SK-N-DZ (cell line): Measurements from ENCODE around the gene MGLL.
"Not testable (repeated sequence)": the region's sequence is repeated elsewhere in the genome, so short reads cannot be mapped to it uniquely, and the experiment has no call there.

Source experiments
- DNase-seq: peaks from one replicate; pipeline ENCODE4 v3.0.0-alpha.2; 2015; ENCODE audit warnings: low spot score

MGLL gene

DNA sequence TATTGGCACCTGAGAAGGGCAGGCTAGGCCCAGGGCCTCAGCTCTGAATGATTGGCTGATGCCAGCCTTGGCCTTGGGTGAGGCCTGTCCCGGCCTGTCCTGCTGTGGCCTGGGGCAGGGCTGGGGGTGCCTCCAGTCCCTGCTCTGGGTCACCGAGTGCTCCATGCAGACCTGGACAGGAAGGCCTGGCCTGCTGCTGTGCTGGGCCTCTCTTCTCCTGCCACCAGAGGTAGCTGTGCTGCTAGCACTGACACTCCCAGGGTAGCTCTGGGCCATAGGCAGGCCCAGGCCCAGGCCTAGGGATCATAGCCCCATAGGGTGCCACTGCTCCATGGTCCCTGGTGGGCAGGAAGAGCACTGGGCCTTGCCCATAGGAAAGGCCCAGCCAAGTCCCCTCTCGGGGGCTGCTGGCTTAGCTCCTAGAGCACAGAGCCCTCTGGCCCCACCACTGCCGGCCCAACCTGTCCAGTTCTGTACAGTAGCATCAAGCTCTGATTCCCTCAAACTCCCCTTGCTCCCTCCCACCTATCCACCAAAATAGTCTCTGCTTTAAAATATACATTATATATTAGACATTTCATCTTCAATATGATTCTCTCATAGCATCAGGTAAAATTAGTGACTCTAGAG lies 131.4 kb downstream of the MGLL start:
- peak; percentile 45 for DNase-seq

DNA sequence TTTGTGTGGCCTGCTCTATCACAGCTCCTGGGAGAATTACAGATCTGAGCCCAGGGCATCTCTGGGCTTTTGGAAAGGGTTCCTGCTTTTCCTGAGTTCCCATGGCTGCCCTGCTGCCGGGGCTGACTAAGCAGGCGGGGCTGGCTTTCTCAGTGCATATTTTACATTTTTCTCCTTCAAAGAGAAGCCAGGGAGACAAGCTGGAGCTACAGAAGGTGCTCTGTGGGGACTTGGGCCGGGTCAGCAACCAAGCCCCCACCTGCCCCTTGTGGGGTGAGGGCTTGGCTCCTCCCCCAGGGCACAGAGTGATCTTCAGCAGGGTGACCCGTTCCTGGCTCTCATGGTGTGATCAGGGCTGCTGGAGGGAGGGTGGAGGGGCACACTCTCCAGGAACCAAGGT lies 132.2 kb downstream of the MGLL start:
- DNase-seq = no peak

DNA sequence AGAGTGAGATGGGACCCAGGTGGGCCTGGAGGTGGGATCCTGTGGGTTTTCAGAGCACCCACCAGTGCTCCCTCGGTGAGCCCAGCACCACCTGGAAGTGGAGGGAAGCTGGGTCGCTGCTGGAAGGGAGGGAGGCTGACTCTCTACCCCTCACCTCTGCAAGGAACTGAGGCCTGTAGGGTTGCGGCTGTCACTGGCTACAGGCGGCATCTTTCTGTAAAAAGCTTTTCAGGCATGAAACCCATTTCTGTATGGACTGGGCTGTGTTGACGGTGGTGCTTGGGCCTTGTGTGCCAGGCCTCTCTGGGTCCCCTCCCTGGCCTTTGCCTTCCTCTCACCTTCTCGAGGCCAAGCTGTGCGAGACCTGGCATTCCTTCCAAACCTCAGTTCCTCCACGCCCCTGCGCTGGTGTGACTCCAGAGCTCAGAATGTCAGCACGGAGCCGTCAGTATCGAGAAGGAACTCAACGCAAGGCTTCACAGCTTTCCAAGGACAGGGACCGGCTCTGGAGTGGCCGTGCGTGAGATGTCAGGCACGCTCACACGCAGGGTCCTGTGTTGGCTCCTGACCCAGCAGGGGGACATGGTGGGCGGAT lies 133.0 kb downstream of the MGLL start:
- no peak for DNase-seq

DNA sequence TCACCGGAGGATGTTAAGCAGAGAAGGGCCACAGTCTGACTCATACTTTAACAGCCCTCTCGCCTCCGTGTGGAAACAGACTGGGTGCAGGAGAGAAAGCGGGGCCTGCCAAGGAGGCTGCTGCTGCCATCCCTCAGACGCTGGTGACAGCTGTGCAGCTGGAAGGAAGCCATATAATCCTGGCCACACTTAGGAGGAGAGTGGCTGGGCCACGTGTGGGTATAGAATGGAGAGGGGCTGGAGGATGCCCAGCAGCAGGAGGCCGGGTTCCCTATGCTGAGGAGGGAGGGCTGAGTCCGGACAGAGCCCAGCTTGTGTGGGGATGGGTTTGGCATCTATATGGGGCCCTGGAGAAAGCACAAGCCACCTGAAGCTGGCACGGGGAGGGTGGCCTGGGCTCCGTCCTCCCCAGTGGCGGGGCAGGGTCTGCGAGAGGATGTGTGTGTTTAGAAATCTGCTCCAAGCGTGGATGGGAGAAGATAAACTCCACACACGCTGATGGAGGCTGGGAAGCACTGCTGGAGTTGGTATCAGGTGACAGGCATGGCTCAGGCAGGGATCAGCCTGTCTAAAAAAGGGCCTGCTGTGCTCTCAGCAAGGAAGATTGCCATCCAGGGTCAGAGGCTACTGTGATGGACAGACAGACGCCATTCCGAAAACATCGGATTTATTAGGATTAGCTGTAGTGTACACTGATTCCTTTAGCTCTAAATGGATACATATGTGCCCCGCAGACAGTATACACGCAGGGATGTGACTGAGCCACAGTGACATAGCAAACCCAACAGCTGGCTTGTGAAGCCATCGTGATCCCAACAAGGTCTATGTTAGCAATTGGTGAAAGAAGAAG lies 133.7 kb downstream of the MGLL start:
- no peak for DNase-seq

DNA sequence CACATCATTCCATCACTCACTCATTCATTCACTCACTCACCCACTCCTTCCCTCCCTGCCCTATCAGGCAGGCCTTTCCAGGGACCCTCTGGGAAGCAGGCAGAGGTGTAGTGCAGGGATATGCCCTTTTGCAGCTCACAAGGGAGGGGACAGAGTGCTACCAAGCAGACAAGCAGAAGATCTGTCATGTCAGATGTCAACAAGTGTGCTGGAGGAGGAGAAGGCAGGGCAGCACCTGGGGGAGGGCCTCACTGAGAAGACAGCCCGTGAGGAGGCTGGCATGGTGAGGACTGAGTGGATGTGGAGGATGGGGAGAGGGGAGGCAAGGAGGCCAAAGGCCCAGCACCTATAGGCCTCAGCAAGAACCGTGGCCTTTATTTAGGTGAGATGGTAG lies 134.3 kb downstream of the MGLL start:
- no peak for DNase-seq

DNA sequence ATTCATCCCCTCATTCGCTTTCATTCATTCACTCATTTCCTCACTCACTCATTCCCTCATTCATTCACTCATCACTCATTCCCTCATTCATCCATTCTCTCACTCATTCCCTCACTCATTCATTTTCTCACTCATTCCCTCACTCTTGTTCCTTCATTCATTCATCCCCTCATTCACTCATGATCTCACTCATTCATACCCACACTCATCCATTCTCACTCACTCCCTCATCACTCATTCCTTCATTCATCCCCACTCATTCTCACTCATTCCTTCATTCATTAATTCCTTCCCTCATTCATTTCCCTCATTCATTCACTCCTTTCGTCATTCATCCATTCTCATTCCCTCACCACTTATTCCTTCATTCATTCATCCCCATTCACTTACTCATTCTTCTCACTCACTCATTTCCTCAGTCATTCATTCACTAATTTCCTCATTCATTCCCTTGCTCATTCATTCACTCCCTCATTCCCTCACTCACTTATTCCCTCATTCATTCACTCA lies 135.0 kb downstream of the MGLL start:
- no peak for DNase-seq

DNA sequence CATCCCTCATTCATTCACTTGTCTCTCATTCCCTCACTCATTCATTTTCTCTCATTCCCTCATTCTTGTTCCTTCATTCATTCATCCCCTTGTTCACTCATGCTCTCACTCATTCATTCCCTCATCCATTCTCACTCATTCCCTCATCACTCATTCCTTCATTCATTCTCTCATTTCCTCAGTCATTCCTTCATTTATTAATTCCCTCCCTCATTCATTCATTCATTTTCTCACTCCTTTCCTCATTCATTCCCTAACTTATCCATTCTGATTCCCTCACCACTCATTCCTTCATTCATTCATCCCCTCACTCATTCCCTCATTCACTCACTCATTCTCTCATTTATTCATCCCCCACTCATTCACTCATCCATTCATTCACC lies 135.8 kb downstream of the MGLL start:
- no peak for DNase-seq

DNA sequence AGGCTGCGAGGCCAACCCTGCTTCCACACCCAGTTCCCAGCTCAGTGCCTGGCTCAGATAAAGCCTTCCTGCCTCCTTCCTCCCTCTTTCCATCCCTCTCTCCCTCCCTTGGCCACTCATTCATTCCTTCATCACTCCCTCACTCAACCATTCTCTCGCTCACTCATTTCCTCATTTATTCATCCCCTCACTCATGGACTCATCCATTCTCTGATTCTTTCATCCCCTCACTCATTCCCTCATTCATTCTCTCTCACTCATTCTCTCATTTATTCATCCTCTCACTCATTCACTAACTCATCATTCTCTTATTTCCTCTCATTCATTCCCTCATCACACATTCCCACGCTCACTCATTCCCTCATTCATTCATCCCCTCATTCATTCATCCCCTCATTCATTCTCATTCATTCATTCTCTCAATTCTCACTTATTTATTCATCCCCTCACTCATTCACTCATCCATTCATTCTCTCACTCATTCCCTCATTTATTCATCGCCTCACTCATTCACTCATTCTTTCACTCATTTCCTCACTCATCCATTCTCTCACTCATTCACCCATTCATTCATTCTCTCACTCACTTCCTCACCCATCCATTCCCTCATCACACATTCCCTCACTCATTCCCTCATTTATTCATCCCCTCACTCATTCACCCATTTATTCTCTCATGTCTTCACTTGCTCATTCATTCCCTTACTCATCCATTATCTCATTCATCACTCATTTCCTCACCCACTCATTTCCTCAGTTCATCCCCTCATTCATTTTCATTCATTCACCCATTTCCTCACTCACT lies 136.4 kb downstream of the MGLL start:
- no peak for DNase-seq

DNA sequence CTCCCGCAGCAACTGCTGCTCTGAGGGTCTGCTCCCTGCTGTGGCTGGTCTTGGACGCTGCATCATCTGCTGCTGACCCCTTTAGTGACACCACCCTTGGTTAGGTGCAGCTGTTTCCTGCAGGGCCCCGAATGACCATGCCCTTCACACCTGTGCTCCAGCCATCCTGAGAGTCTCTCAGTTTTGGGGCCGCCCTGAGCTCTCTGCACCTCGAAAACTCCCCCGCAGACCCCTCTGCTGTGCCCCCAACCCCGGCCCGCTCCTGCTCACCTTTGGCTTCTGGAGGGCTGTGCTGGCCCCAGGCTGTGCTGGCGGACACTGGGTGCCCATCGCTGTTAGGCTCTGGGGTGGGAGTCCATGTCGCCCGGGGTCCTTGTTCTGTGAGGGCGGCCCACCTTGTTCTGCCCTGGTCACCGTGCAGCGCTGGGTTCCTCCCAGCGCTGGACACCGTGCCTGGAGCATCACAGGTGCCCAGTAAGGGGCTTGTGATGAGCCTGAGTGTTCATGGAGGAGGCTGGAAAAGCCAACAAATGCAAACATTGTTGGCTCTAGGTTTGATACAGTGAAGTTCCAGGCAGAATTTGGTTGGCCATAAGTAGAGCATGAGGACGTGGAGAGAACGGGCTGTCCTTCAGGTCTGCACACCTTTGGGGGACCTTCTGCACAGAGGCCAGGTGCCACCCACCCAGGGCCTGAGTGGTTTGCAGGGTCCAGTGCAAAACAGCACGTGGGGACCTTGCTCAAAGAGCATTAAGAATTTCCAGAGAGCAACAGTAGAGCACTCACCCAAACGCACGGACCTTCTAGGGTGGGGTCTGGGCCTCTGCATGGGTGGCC lies 137.2 kb downstream of the MGLL start:
- no peak for DNase-seq

DNA sequence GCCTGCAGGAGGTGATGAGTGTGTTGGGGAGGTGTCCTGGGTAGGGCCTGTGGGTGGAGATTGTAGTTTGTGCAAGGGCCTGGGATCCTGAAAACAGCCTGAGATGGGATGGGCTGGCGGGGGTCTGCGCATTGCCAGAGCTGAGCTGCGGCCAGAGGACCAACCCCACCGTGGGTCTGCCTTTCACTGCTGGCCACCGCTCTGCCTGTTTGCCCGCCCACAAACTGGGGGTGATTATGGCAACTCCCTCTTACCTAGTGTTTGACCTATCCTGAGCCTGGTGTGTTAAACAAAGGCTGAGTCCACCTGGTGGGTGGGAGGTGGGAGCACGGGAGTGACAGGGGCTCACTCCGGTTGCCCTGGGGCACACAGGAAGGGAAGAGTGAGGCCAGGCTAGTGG lies 139.8 kb downstream of the MGLL start:
- no peak for DNase-seq

DNA sequence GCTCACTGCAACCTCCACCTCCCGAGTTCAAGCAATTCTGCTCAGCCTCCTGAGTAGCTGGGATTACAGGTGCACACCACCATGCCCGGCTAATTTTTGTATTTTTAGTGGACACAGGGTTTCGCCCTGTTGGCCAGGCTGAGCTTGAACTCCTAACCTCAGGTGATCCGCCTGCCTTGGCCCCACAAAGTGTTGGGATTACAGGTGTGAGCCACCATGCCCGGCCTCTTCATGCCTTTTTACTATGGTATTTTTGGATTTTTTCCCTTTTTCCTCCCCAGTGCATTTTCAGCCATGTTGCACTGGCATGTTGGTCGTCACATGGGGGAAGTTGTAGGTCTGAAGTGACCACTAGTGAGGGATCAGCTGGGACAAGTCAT lies 140.2 kb downstream of the MGLL start:
- DNase-seq = not testable (repeated sequence)

DNA sequence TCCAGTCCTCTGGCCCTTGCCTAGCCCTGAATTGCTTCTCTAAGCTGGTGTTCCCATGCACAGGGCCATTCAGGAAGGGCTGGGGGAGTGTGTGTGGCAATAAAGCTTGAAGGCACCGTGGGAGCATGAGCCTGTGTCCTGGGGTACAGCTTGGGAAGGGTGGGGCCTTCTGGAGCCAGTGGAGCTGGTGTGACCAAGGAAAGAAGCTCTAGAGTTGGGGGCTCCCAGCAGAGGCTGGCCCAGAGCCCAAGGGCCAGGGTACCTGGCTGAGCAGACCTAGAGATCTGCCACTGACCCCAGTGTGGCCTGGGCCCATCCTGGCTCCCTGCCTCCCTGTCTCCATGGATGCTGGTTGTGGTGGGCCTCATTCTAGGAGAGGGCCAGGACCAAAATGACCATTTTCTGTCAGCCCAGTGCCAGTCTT lies 141.5 kb downstream of the MGLL start:
- DNase-seq = no peak

DNA sequence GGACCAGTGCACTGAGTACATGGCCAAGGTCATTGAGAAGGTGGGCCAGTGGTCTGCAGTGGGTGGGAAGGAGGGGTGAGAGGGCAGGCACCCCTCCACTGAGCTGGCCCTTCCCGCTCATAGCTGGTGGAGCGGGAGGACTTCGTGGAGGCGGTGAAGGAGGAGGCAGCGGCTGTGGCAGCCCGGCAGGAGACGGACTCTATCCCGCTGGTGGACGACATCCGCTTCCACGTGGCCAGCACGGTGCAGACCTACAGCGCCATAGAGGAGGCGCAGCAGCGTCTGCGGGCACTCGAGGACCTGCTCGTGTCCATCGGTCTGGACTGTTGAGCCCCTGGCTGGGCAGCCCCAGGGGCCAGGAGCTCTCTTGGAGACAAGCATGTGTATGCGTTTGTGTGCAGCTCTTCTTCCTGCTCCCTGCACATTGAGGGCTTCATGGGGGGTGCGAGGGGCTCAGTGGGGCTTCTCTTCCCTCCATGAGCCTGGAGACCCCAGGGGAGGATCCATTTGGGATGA lies 142.1 kb downstream of the MGLL start:
- DNase-seq = no peak

DNA sequence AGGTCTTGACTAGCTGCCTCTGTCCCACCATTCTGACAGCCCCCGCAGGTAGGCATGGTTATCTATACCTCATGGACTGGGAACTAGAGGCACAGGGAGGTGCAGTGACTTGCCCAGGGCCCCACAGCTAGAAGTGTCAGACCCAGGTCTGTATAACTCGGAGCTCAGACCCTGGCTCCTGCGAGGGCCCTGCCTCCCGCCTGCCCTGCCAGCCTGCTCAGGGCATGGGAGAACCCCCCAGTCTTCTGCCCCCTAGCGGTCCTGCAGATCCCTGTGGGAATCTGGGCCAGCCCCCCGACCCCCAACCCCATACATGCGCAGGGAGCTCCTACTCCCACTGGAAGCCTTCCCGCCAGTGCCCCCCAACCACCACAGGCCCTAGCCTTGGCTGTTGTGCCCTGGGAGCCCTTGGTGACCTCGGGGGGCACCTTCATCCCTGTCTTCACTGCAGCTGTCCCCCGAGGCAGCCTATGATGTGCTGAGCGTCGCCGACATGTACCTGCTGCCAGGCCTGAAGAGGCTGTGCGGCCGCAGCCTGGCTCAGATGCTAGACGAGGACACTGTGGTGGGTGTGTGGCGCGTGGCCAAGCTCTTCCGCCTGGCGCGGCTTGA lies 142.7 kb downstream of the MGLL start:
- no peak for DNase-seq

DNA sequence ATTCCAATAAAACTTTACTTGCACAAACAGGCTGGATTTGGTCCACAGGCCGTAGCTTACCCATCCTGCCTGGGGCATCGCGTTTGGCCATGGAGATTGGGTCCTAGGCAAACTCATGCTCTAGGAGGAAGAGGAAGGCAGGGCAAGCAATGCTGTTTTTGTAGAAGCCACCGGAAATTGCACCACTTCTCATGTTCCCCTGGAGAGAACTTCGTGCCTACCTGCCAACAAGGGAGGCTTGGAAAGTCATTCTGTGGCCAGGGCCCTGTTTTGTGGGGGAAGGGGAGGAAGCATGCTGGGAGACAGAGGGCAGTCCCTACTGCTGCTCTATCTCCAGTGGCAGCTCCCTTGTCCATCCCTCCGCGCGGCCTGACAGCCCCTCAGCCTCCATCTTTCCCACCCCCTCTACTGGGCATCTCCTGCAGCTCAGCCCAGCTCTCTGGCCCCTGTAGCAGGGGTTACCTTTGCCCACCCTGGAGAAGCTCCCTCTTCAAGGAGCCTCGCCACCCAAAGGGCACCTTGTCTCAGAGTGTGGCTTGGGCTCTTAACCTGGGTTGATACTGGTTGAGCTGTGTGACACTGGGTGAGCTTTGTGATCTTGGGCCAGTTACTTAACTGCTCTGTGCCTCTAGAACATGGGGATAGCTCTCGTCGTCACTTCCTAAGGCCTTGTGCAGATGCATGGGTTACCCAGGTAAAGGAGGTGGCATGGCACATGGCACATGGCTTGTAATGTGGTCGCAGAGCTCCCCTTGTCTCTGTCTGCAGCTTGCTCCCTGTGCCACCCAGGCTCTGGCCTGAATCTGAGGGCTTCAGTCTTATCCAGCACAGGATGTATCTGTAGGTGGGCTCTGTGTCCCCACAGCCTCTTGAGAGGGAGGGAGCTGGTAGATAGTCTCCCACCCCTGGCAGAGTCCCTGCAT lies 143.4 kb downstream of the MGLL start:
- no peak for DNase-seq

DNA sequence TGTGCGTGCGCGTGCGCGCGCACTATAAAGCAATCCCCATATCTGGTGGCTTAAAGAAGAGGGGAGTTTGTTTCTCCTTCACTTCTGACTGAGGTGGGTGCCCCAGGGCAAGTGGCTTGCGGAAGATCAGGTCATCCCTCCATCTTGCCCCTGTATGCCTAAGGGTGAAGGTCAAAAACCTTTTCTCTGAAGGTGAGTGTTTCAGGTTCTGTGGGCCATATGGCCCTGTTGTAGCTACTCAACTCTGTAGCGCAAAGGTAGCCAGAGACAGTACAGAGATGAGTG lies 144.1 kb downstream of the MGLL start:
- DNase-seq = no peak

DNA sequence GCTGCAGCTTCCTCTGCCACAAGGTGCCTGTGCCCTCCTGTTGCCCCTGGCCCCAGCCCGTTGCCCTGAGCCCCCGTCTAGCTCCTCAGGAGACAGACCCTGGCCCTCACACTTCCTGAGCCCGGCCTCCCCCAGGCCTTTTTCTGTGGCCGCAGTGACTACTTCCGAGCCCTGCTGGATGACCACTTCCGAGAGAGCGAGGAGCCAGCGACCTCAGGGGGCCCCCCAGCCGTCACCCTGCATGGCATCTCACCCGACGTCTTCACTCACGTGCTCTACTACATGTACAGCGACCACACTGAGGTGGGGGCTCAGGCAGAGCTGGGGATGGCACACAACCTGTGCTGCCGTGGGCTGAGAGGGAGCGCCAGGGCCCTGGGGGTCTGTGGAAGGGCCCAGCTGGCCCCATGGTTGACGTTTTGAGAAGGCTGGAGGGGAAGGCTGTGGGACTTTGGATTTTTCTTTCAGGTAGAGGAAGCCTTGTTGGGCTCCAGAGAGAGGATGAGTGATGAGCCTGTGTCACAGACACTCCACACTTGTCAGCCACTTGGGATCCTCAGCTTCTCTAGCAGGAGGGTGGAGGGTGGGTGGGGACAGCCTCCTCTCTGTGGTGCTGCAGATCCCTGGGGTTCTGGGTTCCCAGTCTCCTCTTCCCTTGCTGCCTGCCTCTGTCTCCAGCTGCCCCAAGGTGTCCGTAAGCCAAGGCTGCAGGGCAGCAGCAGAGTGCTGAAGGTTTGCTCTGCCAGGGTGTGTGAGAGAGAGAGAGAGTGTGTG lies 144.6 kb downstream of the MGLL start:
- DNase-seq = no peak

DNA sequence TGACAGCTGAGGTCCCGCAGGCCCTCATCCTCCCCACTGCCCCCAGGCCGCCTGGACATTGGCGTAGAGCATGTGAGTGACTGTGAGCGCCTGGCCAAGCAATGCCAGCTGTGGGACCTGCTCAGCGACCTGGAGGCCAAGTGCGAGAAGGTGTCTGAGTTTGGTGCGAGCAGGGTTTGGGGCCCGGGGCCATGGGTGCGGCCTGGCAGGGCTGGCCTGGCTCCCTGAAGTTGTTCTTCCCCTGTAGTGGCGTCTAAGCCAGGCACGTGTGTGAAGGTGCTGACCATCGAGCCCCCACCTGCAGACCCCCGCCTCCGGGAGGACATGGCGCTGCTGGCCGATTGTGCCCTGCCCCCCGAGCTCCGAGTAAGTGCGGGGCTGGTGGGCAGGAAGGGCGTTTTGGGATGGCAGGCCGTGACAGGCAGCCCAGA lies 145.4 kb downstream of the MGLL start:
- DNase-seq = no peak

DNA sequence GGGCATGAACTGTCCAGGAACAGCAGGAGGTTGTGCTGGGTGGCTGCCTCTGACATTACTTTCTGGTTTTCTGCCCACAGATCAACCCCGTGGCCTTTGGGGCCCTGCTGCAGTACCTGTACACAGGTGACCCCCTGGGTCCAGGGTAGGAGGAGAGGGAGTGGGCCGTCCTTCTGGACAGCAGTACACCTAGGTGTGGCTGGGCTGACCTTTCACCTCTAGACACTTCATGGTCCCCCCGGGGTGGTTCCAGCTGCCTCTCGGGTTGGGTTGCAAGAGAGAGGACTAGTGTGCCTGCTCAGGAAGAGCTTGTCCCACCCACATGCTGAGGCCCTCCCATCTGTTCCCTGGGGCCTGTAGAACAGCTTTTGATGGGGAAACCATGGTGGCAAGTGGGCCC lies 145.9 kb downstream of the MGLL start:
- DNase-seq = no peak
